ENCODE data around the gene PRAME. TPM values are rescaled to one million over a fixed set of nuclear protein-coding genes. Genes with fewer than 3 reads are reported as not detected.
A peak's percentile ranks its signal among the peaks of the same experiment; 100 is the strongest.

PRAME gene
- total and polyA plus RNA-seq, 2 experiments from 2014 or later = not detected

GRCh38 chr22:22508274-22509176, 50.5 kb downstream of the PRAME start, which contains the start of gene ZNF280B:
Gene ZNF280B, minus strand, starts transcription at chr22:22508742. Its CDS starts 19,344 bp downstream, at chr22:22489398.
- Histone ChIP-seq H4K20me1 (ENCODE audit: insufficient read depth) (no peaks in the 10 kb centered on the region), H3K4me1 (ENCODE audit: insufficient read depth) (no peaks in the 10 kb centered on the region), H3K9me3 (ENCODE audit: low read depth) (no peaks in the 10 kb centered on the region), H3K79me2 (ENCODE audit: insufficient read depth) (no peaks in the 10 kb centered on the region), H2AFZ (peak within 1 kb of the TSS; percentile 63), H3K9me2 (ENCODE audit: insufficient read depth) (no peaks in the 10 kb centered on the region), H3F3A (ENCODE audit: insufficient read depth) (no peaks in the 10 kb centered on the region), H3K27me3 (replicated peaks; ENCODE audit: insufficient read depth) (0 out of 2 replicates have a peak, but pooled peaks cover 11% of the 10 kb centered on the region), H3K4me3 (peak within 1 kb of the TSS; percentile 66), H3K9ac (peak within 1 kb of the TSS; percentile 47), H3K36me3 (ENCODE audit: low read depth) (no peaks in the 10 kb centered on the region), H3K27ac (no peak within 1 kb of the TSS), H3K4me2 (ENCODE audit: unreplicated experiment) (peak within 1 kb of the TSS; percentile 25)
- WGBS, 2 experiments (ENCODE audit: low coverage in 1 of 2, low lambda C conversion rate in 2 of 2, missing lambda C conversion rate in 2 of 2) = 7 to 14% methylated on average over 28 to 39 of the region's 72 CpGs
- peak; percentile 66 for DNase-seq
- in situ Hi-C loops (cut with MboI) = no loop called here
- TF ChIP-seq EZH2phosphoT487 (IDR thresholded peaks at IDR 0.05; ENCODE audit: insufficient read depth, low read depth) (no peak), EZH2 (IDR thresholded peaks at IDR 0.05; ENCODE audit: insufficient read depth, poor library complexity, severe bottlenecking) (no peak)

DNA sequence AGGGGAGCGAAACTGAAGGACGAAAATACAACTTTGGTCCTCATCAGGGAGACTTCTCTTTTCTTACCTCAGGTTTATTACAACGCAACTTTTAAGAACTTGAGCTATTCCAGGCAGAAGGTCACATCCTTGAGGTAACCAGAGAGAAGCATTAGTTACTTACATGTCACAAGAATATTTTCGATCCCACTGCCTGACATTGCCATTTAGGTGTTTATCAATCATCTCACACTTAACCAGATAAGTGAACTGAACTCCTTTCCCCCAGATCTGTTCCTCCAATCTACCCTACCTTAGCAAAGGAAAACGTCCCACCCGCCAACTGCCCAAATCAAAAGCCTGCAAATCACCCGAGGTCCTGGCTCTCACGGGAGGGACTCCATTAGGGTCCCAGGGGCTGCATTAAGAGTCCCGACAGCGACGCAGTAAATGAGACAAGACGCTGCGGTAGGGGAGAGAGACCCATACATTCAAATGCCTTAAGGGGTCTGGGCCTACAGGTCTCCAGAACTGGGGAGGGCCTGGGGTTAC, 51.3 kb downstream of the PRAME start:
- H3K9ac ChIP-seq = peak overlapping the region; percentile 47; the same call in 1 of the 2 replicates
- H3K4me1 ChIP-seq (ENCODE audit: insufficient read depth) = no peaks in the 10 kb centered on the region
- 12 to 19% methylated on average over 13 of the region's 13 CpGs for WGBS, 2 experiments (ENCODE audit: low coverage in 1 of 2, low lambda C conversion rate in 2 of 2, missing lambda C conversion rate in 2 of 2)
- no peaks in the 10 kb centered on the region for H4K20me1 ChIP-seq (ENCODE audit: insufficient read depth)
- H2AFZ ChIP-seq = peak overlapping the region; percentile 63
- peak overlapping the region; percentile 25 for H3K4me2 ChIP-seq (ENCODE audit: unreplicated experiment)
- H3K4me3 ChIP-seq = peak overlapping the region; percentile 66
- in situ Hi-C loops (cut with MboI) = no loop called here
- no peak overlapping the region for H3K27ac ChIP-seq
- no peaks in the 10 kb centered on the region for H3K9me2 ChIP-seq (ENCODE audit: insufficient read depth)
- no peaks in the 10 kb centered on the region for H3F3A ChIP-seq (ENCODE audit: insufficient read depth)
- 0 out of 2 replicates have a peak, but pooled peaks cover 12% of the 10 kb centered on the region for H3K27me3 ChIP-seq (replicated peaks; ENCODE audit: insufficient read depth)
- no peaks in the 10 kb centered on the region for H3K79me2 ChIP-seq (ENCODE audit: insufficient read depth)
- DNase-seq = no peak
- TF ChIP-seq EZH2 (IDR thresholded peaks at IDR 0.05; ENCODE audit: insufficient read depth, poor library complexity, severe bottlenecking) = no peak
- no peak for TF ChIP-seq EZH2phosphoT487 (IDR thresholded peaks at IDR 0.05; ENCODE audit: insufficient read depth, low read depth)
- H3K36me3 ChIP-seq (ENCODE audit: low read depth) = no peaks in the 10 kb centered on the region
- H3K9me3 ChIP-seq (ENCODE audit: low read depth) = no peaks in the 10 kb centered on the region

DNA sequence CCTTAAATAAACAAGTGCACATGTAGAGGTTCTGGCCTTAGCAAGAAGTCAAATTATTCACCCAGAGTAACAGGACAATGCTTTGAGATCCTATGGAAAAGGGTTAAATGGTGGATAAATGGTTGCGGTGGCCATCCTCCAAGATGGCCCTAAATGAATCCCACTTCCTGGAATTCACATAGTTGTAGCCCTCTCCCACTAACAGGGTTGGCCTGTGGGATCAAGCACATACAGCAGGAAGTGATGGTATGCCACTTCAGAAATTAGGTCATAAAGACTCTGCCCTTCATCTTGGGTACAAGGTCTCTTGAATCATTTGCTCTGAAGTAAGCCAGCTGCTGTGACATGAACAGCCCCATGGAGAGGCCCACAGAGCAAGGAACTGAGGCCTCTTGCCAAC, 52.3 kb downstream of the PRAME start:
- DNase-seq = no peak
- no peak overlapping the region for H2AFZ ChIP-seq
- no peak overlapping the region for H3K4me3 ChIP-seq
- TF ChIP-seq EZH2phosphoT487 (IDR thresholded peaks at IDR 0.05; ENCODE audit: insufficient read depth, low read depth) = no peak
- TF ChIP-seq EZH2 (IDR thresholded peaks at IDR 0.05; ENCODE audit: insufficient read depth, poor library complexity, severe bottlenecking) = no peak
- no peaks in the 10 kb centered on the region for H3K36me3 ChIP-seq (ENCODE audit: low read depth)
- no peak overlapping the region for H3K27ac ChIP-seq
- no peak overlapping the region for H3K4me2 ChIP-seq (ENCODE audit: unreplicated experiment)
- H3K9ac ChIP-seq = no peak overlapping the region
- H3K79me2 ChIP-seq (ENCODE audit: insufficient read depth) = no peaks in the 10 kb centered on the region
- no peaks in the 10 kb centered on the region for H4K20me1 ChIP-seq (ENCODE audit: insufficient read depth)
- 0 out of 2 replicates have a peak, but pooled peaks cover 8% of the 10 kb centered on the region for H3K27me3 ChIP-seq (replicated peaks; ENCODE audit: insufficient read depth)
- in situ Hi-C loops (cut with MboI) = no loop called here
- H3K4me1 ChIP-seq (ENCODE audit: insufficient read depth) = no peaks in the 10 kb centered on the region
- H3K9me3 ChIP-seq (ENCODE audit: low read depth) = no peaks in the 10 kb centered on the region
- no peaks in the 10 kb centered on the region for H3F3A ChIP-seq (ENCODE audit: insufficient read depth)
- 24 to 44% methylated on average over 1 of the region's 1 CpG for WGBS, 2 experiments (ENCODE audit: low coverage in 1 of 2, low lambda C conversion rate in 2 of 2, missing lambda C conversion rate in 2 of 2)
- H3K9me2 ChIP-seq (ENCODE audit: insufficient read depth) = no peaks in the 10 kb centered on the region

DNA sequence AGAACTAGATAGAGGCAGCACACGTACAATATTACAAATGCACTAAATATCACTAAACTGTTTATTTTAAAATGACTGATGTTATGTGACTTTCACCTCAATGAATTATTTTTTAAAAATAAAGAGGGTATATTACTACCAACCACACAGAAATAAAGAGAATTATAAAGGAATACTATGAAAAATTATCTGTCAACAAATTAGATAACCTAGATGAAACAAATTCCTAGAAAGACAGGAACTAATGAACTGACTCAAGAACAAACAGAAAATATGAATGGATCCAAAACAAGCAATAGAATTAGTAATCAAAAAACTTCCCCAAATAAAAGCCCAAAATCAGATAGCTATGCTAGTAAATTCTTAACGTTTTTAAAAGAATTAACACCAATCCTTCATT, 60.8 kb downstream of the PRAME start:
- TF ChIP-seq EZH2 (IDR thresholded peaks at IDR 0.05; ENCODE audit: insufficient read depth, poor library complexity, severe bottlenecking) (no peak), EZH2phosphoT487 (IDR thresholded peaks at IDR 0.05; ENCODE audit: insufficient read depth, low read depth) (no peak)
- 38 to 47% methylated on average over 2 of the region's 2 CpGs for WGBS, 2 experiments (ENCODE audit: low coverage in 1 of 2, low lambda C conversion rate in 2 of 2, missing lambda C conversion rate in 2 of 2)
- Histone ChIP-seq H2AFZ (no peak overlapping the region), H3K79me2 (ENCODE audit: insufficient read depth) (no peaks in the 10 kb centered on the region), H3K9me2 (ENCODE audit: insufficient read depth) (no peaks in the 10 kb centered on the region), H3K9ac (no peak overlapping the region), H3K27ac (no peak overlapping the region), H4K20me1 (ENCODE audit: insufficient read depth) (no peaks in the 10 kb centered on the region), H3K36me3 (ENCODE audit: low read depth) (no peaks in the 10 kb centered on the region), H3F3A (ENCODE audit: insufficient read depth) (no peaks in the 10 kb centered on the region), H3K27me3 (replicated peaks; ENCODE audit: insufficient read depth) (0 out of 2 replicates have a peak, but pooled peaks cover 6% of the 10 kb centered on the region), H3K4me2 (ENCODE audit: unreplicated experiment) (no peak overlapping the region), H3K4me3 (no peak overlapping the region), H3K4me1 (ENCODE audit: insufficient read depth) (no peaks in the 10 kb centered on the region), H3K9me3 (ENCODE audit: low read depth) (no peaks in the 10 kb centered on the region)
- no peak for DNase-seq
- in situ Hi-C loops (cut with MboI) = no loop called here

Small RNA genes within 50 kb of the gene (small RNA-seq; reads per million reads assigned to genes)
- gene IGLV2-34 (ENCODE audit: low read depth, low replicate concordance) = not detected

Other genes with a start within 250 kb of the PRAME start
- gene ZNF280B, start 50.5 kb downstream of the PRAME start, total RNA-seq (2014; rRNA removed; shearing (Covaris generic)) = under 0.01 and 0.11 TPM in 2 replicates
- 0.45 and 0.57 TPM in 2 replicates for gene ZNF280B, start 50.5 kb downstream of the PRAME start, polyA plus RNA-seq (2016; fragmentation: Nextera tagmentation; extraction: Ambion mirVana)
- gene ZNF280A, start 39.0 kb downstream of the PRAME start, total RNA-seq (2014; rRNA removed; shearing (Covaris generic)) = not detected in 2 replicates
- gene ZNF280A, start 39.0 kb downstream of the PRAME start, polyA plus RNA-seq (2016; fragmentation: Nextera tagmentation; extraction: Ambion mirVana) = not detected in 2 replicates
- not detected in 2 replicates for gene GGTLC2, start 85.3 kb upstream of the PRAME start, total RNA-seq (2014; rRNA removed; shearing (Covaris generic))
- gene GGTLC2, start 85.3 kb upstream of the PRAME start, polyA plus RNA-seq (2016; fragmentation: Nextera tagmentation; extraction: Ambion mirVana) = not detected in 2 replicates